ENCODE results near the gene ALX4.

Gene ALX4

GRCh38 chr11:44300844-44301563 lies 8.9 kb downstream of the ALX4 start:
- no peak for DNase-seq

- no peak for DNase-seq
These were observed 11.1 kb downstream of the ALX4 start for GRCh38 chr11:44298862-44299261.

GRCh38 chr11:44290208-44290607 lies 19.7 kb downstream of the ALX4 start:
- DNase-seq = no peak

GRCh38 chr11:44288133-44288526 lies 21.8 kb downstream of the ALX4 start:
- no peak for DNase-seq

- DNase-seq = no peak
These were observed 23.0 kb downstream of the ALX4 start for GRCh38 chr11:44286911-44287310.

- DNase-seq = no peak
These were observed 23.6 kb downstream of the ALX4 start for GRCh38 chr11:44286268-44286880.

GRCh38 chr11:44285756-44286155 lies 24.2 kb downstream of the ALX4 start:
- DNase-seq = no peak

GRCh38 chr11:44282620-44283019 lies 27.3 kb downstream of the ALX4 start:
- DNase-seq = no peak

- DNase-seq = no peak
These were observed 28.8 kb downstream of the ALX4 start for GRCh38 chr11:44281151-44281550.

GRCh38 chr11:44280257-44280656 lies 29.7 kb downstream of the ALX4 start:
- DNase-seq = no peak

- DNase-seq = no peak
These were observed 30.5 kb downstream of the ALX4 start for GRCh38 chr11:44279483-44279882.

GRCh38 chr11:44277196-44278090 lies 32.5 kb downstream of the ALX4 start:
- DNase-seq = no peak

- no peak for DNase-seq
These were observed 33.9 kb downstream of the ALX4 start for GRCh38 chr11:44275961-44276550.

GRCh38 chr11:44275241-44275640 lies 34.7 kb downstream of the ALX4 start:
- DNase-seq = no peak

- DNase-seq = no peak
These were observed 35.5 kb downstream of the ALX4 start for GRCh38 chr11:44274404-44274803.

- no peak for DNase-seq
These were observed 38.7 kb downstream of the ALX4 start for GRCh38 chr11:44271286-44271685.

GRCh38 chr11:44270403-44271273 lies 39.3 kb downstream of the ALX4 start:
- DNase-seq = no peak

GRCh38 chr11:44269369-44270351 lies 40.3 kb downstream of the ALX4 start:
- no peak for DNase-seq

GRCh38 chr11:44268614-44269080 lies 41.3 kb downstream of the ALX4 start:
- no peak for DNase-seq

GRCh38 chr11:44267750-44268613 lies 42.0 kb downstream of the ALX4 start:
- no peak for DNase-seq
